Trophoblast cell (in vitro differentiated cells and primary cell): ENCODE measurements around the gene CEP192.

Source experiments
- DNase-seq, 2 donors: peaks; one replicate each; pipeline ENCODE4 v3.0.0-alpha.2; 2016
- H2AFZ ChIP-seq: 2 replicates; pipeline ENCODE4 v1.6.1; 2013; ENCODE audit warnings: low read length, moderate library complexity, mild to moderate bottlenecking; ENCODE audit not compliant: insufficient read depth, poor library complexity
- H2AK5ac ChIP-seq: 2 replicates; pipeline ENCODE4 v1.6.1; 2013; ENCODE audit warnings: mild to moderate bottlenecking, low read length
- H2BK120ac ChIP-seq: 2 replicates; pipeline ENCODE4 v1.6.1; 2013; ENCODE audit warnings: low read length, mild to moderate bottlenecking, moderate library complexity; ENCODE audit not compliant: insufficient read depth, poor library complexity
- H2BK12ac ChIP-seq: 2 replicates; pipeline ENCODE4 v1.6.1; 2013; ENCODE audit warnings: mild to moderate bottlenecking, low read length, moderate library complexity
- H2BK5ac ChIP-seq: 2 replicates; pipeline ENCODE4 v1.6.1; 2013; ENCODE audit warnings: low read length, low read depth, moderate library complexity, mild to moderate bottlenecking; ENCODE audit not compliant: poor library complexity
- H3K14ac ChIP-seq: 2 replicates; pipeline ENCODE4 v1.6.1; 2013; ENCODE audit warnings: mild to moderate bottlenecking, low read length
- H3K18ac ChIP-seq: 2 replicates; pipeline ENCODE4 v1.6.1; 2013; ENCODE audit warnings: mild to moderate bottlenecking, low read length
- H3K23ac ChIP-seq: 2 replicates; pipeline ENCODE4 v1.6.1; 2013; ENCODE audit warnings: low read length
- H3K27ac ChIP-seq: 2 replicates; pipeline ENCODE4 v1.5.1; 2013; ENCODE audit warnings: low read depth, mild to moderate bottlenecking, inconsistent platforms, low read length, moderate library complexity
- H3K27me3 ChIP-seq: 2 replicates; pipeline ENCODE4 v1.6.1; 2013; ENCODE audit warnings: inconsistent platforms, mild to moderate bottlenecking, low read length, moderate library complexity; ENCODE audit not compliant: insufficient read depth
- H3K36me3 ChIP-seq, 2 experiments: 1 replicate in 1 of 2; 2 replicates in 1 of 2; pipeline ENCODE4 v1.6.1; 2013; ENCODE audit warnings: low read length in 2 of 2, mild to moderate bottlenecking in 2 of 2, moderate library complexity in 1 of 2; ENCODE audit not compliant: insufficient read depth in 2 of 2, control insufficient read depth in 1 of 2
- H3K4ac ChIP-seq: 2 replicates; pipeline ENCODE4 v1.6.1; 2013; ENCODE audit warnings: low read depth, mild to moderate bottlenecking, low read length, moderate library complexity
- H3K4me1 ChIP-seq, 2 experiments: 1 replicate in 1 of 2; 2 replicates in 1 of 2; pipeline ENCODE4 v1.6.1; 2013; ENCODE audit warnings: low read length in 2 of 2, mild to moderate bottlenecking in 2 of 2, moderate library complexity in 1 of 2; ENCODE audit not compliant: insufficient read depth in 2 of 2, control insufficient read depth in 1 of 2
- H3K4me2 ChIP-seq: 2 replicates; pipeline ENCODE4 v1.6.1; 2013; ENCODE audit warnings: inconsistent platforms, mild to moderate bottlenecking, low read length, moderate library complexity
- H3K4me3 ChIP-seq: 2 replicates; pipeline ENCODE4 v1.5.1; 2013; ENCODE audit warnings: mild to moderate bottlenecking, low read depth, low read length, inconsistent platforms
- H3K79me1 ChIP-seq: one replicate; pipeline ENCODE4 v1.6.1; 2013; ENCODE audit warnings: low read length
- H3K79me2 ChIP-seq: 2 replicates; pipeline ENCODE4 v1.6.1; 2013; ENCODE audit warnings: low read length, mild to moderate bottlenecking; ENCODE audit not compliant: control insufficient read depth, insufficient read depth, poor library complexity
- H3K9ac ChIP-seq: 2 replicates; pipeline ENCODE4 v1.6.1; 2013; ENCODE audit warnings: mild to moderate bottlenecking, low read length
- H3K9me3 ChIP-seq: 2 replicates; pipeline ENCODE4 v1.6.1; 2013; ENCODE audit warnings: low read depth, mild to moderate bottlenecking, control low read depth, inconsistent platforms, low read length; ENCODE audit not compliant: insufficient read depth
- H4K12ac ChIP-seq: 2 replicates; pipeline ENCODE4 v1.6.1; 2013; ENCODE audit warnings: low read depth, mild to moderate bottlenecking, low read length, moderate library complexity
- H4K8ac ChIP-seq: 2 replicates; pipeline ENCODE4 v1.6.1; 2013; ENCODE audit warnings: low read depth, mild to moderate bottlenecking, low read length, moderate library complexity
- H4K91ac ChIP-seq: one replicate; pipeline ENCODE4 v1.6.1; 2013; ENCODE audit warnings: low read depth, mild to moderate bottlenecking, low read length, moderate library complexity
- WGBS: extraction: QIAGEN DNeasy Blood & Tissue Kit; methylation state at CpG from one replicate; pipeline ENCODE4 v1.1.7; 2013; ENCODE audit warnings: missing lambda C conversion rate; ENCODE audit not compliant: insufficient read length, insufficient coverage; ENCODE audit errors: extremely low coverage; 5-methylcytosine and 5-hydroxymethylcytosine counted together

CEP192 gene

DNA sequence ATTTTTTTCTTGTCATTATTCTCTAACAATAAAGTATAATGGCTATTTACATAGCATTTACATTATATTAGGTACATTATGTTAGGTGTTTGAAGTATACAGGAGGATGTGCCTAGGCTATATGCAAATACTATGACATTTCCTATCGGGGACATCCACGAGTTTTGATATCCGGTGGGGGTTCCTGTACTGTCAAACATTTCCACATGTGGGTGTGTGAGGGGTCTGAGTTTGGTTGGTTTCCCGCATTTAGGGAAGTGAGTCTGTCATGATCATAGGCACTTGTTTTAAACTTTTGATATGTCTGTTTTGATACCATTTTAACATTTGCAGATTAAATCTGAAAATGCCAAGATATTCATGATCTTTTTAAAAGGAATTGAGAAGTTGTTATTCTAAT is 76.0 kb downstream of the CEP192 start:
- H3K9ac ChIP-seq, result no peak overlapping the region
- DNase-seq, result no peak
- no peak overlapping the region for H3K18ac ChIP-seq
- no peak overlapping the region for H2AK5ac ChIP-seq
- no peaks in the 10 kb centered on the region for H3K4me1 ChIP-seq
- H3K27me3 ChIP-seq, result no peaks in the 10 kb centered on the region
- H4K91ac ChIP-seq, result no peak overlapping the region
- H3K79me2 ChIP-seq, result no peaks in the 10 kb centered on the region
- no peak overlapping the region for H2BK5ac ChIP-seq
- H2BK120ac ChIP-seq, result no peak overlapping the region
- H2AFZ ChIP-seq, result no peak overlapping the region
- no peak overlapping the region for H3K27ac ChIP-seq
- WGBS, result no CpG with 5 or more reads among the region's 4 CpGs
- H3K14ac ChIP-seq, result no peak overlapping the region
- H3K36me3 ChIP-seq, result peaks cover 12 to 23% of the 10 kb centered on the region in 2 experiments
- H3K79me1 ChIP-seq, result no peaks in the 10 kb centered on the region
- H4K12ac ChIP-seq, result no peak overlapping the region
- H3K4ac ChIP-seq, result no peak overlapping the region
- no peak overlapping the region for H4K8ac ChIP-seq
- H3K4me3 ChIP-seq, result no peak overlapping the region
- no peaks in the 10 kb centered on the region for H3K9me3 ChIP-seq
- no peak overlapping the region for H2BK12ac ChIP-seq
- no peak overlapping the region for H3K4me2 ChIP-seq
- H3K23ac ChIP-seq, result no peak overlapping the region

DNA sequence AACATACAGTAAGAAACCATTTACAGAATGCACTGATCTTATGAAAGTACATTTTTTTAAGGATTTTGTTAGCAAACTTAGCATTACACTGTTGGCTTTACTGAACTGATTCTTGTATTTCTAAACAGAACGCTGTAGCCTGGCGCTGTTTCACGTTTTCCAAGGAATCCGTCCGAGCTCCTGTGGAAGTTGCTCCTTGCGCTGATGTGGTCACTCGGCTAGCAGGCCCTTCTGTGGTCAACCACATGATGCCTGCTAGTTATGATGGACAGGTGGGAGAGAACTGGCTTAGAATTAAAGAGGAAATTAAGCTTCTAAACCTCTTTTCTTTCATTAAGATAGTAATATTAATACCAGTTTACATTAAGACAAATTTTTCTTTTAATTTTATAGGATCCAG is 76.8 kb downstream of the CEP192 start:
- WGBS, result no CpG with 5 or more reads among the region's 7 CpGs
- H3K4me3 ChIP-seq, result no peak overlapping the region
- H2BK5ac ChIP-seq, result no peak overlapping the region

DNA sequence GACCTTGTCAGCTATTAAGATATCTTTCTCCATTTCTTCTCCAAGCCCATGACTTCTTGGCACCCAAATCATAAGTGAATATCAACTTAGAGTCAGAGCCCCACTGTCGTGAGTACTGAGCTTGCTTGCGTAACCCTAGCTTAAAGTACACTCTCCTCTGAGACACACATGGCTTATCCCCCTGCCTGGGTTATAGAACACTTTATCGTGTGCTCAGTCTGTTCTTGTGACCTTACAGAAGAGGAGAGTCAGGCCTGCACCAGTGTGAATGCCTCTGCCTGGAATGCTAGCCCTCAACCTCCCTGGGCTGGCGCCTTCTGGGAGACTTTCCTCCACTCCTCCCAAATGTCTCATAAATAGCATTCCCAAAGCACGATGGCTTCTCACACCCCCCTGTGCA is 79.3 kb downstream of the CEP192 start:
- Histone ChIP-seq H4K8ac (no peak overlapping the region), H3K79me1 (no peaks in the 10 kb centered on the region), H3K36me3 (peaks cover 17 to 33% of the 10 kb centered on the region in 2 experiments), H2BK5ac (no peak overlapping the region), H3K79me2 (no peaks in the 10 kb centered on the region), H3K4me3 (no peak overlapping the region), H3K9ac (no peak overlapping the region), H3K9me3 (no peaks in the 10 kb centered on the region), H3K27ac (no peak overlapping the region), H3K18ac (no peak overlapping the region), H4K12ac (no peak overlapping the region), H2AFZ (no peak overlapping the region), H3K27me3 (no peaks in the 10 kb centered on the region), H3K4ac (no peak overlapping the region), H3K23ac (no peak overlapping the region), H4K91ac (no peak overlapping the region), H3K4me2 (no peak overlapping the region), H3K4me1 (no peaks in the 10 kb centered on the region), H3K14ac (no peak overlapping the region), H2AK5ac (no peak overlapping the region), H2BK120ac (no peak overlapping the region), H2BK12ac (no peak overlapping the region)
- DNase-seq, result no peak
- no CpG with 5 or more reads among the region's 5 CpGs for WGBS

More for the DNA sequence above, 76.8 kb downstream of the CEP192 start:
- Histone ChIP-seq H2AK5ac (no peak overlapping the region), H3K4me2 (no peak overlapping the region), H3K9me3 (no peaks in the 10 kb centered on the region), H2BK12ac (no peak overlapping the region), H4K91ac (no peak overlapping the region), H3K36me3 (peaks cover 12 to 23% of the 10 kb centered on the region in 2 experiments), H4K8ac (no peak overlapping the region), H3K79me2 (no peaks in the 10 kb centered on the region), H2AFZ (no peak overlapping the region), H3K4ac (no peak overlapping the region), H3K9ac (no peak overlapping the region), H3K4me1 (no peaks in the 10 kb centered on the region), H3K14ac (no peak overlapping the region), H3K18ac (no peak overlapping the region), H2BK120ac (no peak overlapping the region), H3K23ac (no peak overlapping the region), H3K27ac (no peak overlapping the region), H3K79me1 (no peaks in the 10 kb centered on the region), H3K27me3 (no peaks in the 10 kb centered on the region), H4K12ac (no peak overlapping the region)
- peak; percentile 47 to 82 for DNase-seq

DNA sequence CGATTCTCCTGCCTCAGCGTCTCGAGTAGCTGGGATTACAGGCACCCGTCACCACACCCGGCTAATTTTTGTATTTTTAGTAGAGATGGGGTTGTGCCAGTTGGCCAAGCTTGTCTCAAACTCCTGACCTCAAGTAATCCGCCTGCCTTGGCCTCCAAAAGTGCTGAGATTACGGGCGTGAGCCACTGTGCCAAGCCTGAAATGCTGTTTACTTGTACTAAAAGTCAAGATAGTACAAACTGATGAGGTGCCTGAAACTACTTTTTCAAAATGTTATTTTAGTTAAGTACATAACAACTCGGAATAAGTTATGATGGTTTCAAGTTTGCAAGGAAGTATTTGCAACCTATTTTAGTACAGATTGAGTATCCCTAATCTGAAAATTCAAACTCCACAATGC is 85.7 kb downstream of the CEP192 start:
- Histone ChIP-seq H2BK120ac (no peak overlapping the region), H4K12ac (no peak overlapping the region), H4K8ac (no peak overlapping the region), H3K4ac (no peak overlapping the region), H3K18ac (no peak overlapping the region), H2BK5ac (no peak overlapping the region), H3K27ac (no peak overlapping the region), H3K36me3 (peaks cover 9 to 18% of the 10 kb centered on the region in 2 experiments), H3K14ac (no peak overlapping the region), H3K79me1 (no peaks in the 10 kb centered on the region), H3K4me1 (no peaks in the 10 kb centered on the region), H3K4me3 (no peak overlapping the region), H3K9me3 (no peaks in the 10 kb centered on the region), H4K91ac (no peak overlapping the region), H3K23ac (no peak overlapping the region), H3K27me3 (no peaks in the 10 kb centered on the region), H2AFZ (no peak overlapping the region), H3K9ac (no peak overlapping the region), H3K4me2 (no peak overlapping the region), H2BK12ac (no peak overlapping the region), H2AK5ac (no peak overlapping the region), H3K79me2 (no peaks in the 10 kb centered on the region)
- WGBS, result no CpG with 5 or more reads among the region's 9 CpGs
- no peak for DNase-seq
